AG04450 (cell line): ENCODE measurements around the gene THADA. TPM values are rescaled to one million over a fixed set of nuclear protein-coding genes. Genes with fewer than 3 reads are reported as not detected.

ENCODE experiments used
- CTCF ChIA-PET: fragments of 300-600, 350-600 bp; formaldehyde crosslinking; extraction: SDS; loops from one replicate; lab custom pipeline; 2022; ENCODE audit warnings: antibody characterized with exemption, inconsistent platforms; lab: Charles Lee
- POLR2A ChIA-PET: fragments of 350-600 bp; formaldehyde crosslinking; extraction: SDS; loops from one replicate; lab custom pipeline; 2021; ENCODE audit warnings: antibody characterized with exemption, inconsistent platforms; lab: Yijun Ruan, JAX
- DNase-seq: peaks from one replicate; pipeline ENCODE4 v3.0.0-alpha.2; 2011; ENCODE audit warnings: low read depth, low spot score
- H3K27ac ChIP-seq: one replicate; pipeline ENCODE4 v1.5.1; 2012; ENCODE audit warnings: low read depth, low read length, control low read depth
- H3K27me3 ChIP-seq: one replicate; pipeline ENCODE4 v1.6.0; 2012; ENCODE audit warnings: low read length; ENCODE audit not compliant: control insufficient read depth, insufficient read depth
- H3K4me3 ChIP-seq: 2 replicates; pipeline ENCODE4 v1.5.1; 2011; ENCODE audit warnings: mild to moderate bottlenecking, low read depth, low read length, control low read depth
- H3K9me3 ChIP-seq: 2 replicates; pipeline ENCODE4 v1.5.1; 2012; ENCODE audit warnings: low read length; ENCODE audit not compliant: control insufficient read depth, insufficient read depth
- CTCF ChIP-seq: IDR thresholded peaks from 2 replicates; pipeline ENCODE4 v1.5.1; 2011; ENCODE audit warnings: low read depth, low read length, control low read depth, inconsistent platforms
- polyA plus RNA-seq: library from polyadenylated mRNA; depleted of rRNA; stranded (reverse); fragments of >200 nt; gene quantifications from 2 replicates; pipeline ENCODE4 v1.2.3, GENCODE V29; 2011

Gene THADA
- polyA plus RNA-seq, 1 experiment, result 15.0 TPM

DNA sequence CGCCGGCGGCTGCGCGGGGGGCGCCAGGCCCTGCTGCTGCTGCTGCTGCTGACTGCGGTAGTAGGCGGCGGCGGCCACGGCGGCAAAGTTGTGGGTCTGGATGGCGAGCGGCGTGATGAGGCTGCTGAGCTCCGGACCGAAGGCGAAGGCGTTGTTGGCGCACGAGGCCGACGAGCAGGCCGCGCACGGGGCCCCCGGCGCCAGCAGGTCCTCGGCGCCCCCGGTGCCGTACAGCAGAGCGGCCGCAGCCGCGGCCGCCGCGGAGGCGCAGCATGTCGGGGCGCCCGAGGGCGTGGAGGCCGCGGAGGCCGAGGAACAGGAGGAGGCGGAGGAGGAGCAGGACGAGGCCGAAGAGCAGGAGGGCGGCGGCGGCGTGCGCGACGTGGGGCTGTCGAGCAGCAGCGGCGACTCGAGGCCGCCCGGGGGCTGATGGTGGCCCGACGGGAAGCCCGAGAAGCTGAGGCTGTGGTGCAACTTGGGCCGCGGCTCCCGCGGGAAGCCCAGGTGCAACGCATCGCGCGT is 371.2 kb downstream of the THADA start:
- H3K4me3 ChIP-seq, result peak overlapping the region; percentile 87
- H3K27ac ChIP-seq, result no peak overlapping the region
- ChIA-PET POLR2A (interaction anchor here (0.5 to 1.6 kb wide), 9 partner anchors 148 to 337 kb away, joined by 3 to 5 read pairs (median 4); no protein-coding TSS in a partner anchor), CTCF (interaction anchor here (1.4 to 4.2 kb wide), 5 partner anchors 260 to 396 kb away, joined by 10 to 27 read pairs (median 11); no protein-coding TSS in a partner anchor)
- no peaks in the 10 kb centered on the region for H3K27me3 ChIP-seq
- no peaks in the 10 kb centered on the region; the same call in 1 of the 2 replicates for H3K9me3 ChIP-seq
- no peak for TF ChIP-seq CTCF
- no peak for DNase-seq

GRCh38 chr2:43224131-43224570 is 371.7 kb downstream of the THADA start:
- H3K4me3 ChIP-seq, result peak overlapping the region; percentile 87
- TF ChIP-seq CTCF, result peak; percentile 56
- CTCF ChIA-PET, result interaction anchor here (0.9 to 4.2 kb wide), 7 partner anchors 32 to 396 kb away, joined by 4 to 27 read pairs (median 10); no protein-coding TSS in a partner anchor
- POLR2A ChIA-PET, result interaction anchor here (0.5 to 1.6 kb wide), 5 partner anchors 148 to 336 kb away, joined by 3 to 5 read pairs (median 4); no protein-coding TSS in a partner anchor
- peak overlapping the region; percentile 83 for H3K27ac ChIP-seq
- H3K9me3 ChIP-seq, result no peaks in the 10 kb centered on the region; the same call in 1 of the 2 replicates
- H3K27me3 ChIP-seq, result no peaks in the 10 kb centered on the region
- DNase-seq, result no peak

DNA sequence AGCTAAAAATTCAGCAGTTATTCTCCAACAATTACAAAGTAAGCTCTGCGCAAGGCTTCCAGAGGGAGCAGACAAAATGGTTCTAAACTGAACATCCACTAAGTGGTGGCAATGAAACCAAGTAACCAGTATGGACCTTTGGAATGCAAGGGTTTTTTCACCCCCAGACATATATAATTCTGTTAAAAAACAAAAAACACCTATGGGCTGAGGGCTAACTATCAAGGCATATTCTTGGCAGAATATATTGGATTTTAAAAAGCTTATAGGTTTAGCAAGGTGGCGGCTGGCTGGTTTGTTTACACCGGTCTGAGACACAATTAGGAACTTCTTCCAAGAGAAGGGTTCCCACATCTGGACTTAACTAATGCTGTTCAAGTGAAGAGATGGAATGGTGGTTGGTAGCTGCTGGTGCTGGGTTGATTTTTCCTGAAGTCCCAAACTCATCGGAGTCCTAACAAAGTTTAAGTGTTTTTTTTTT is 372.3 kb downstream of the THADA start:
- no peak for TF ChIP-seq CTCF
- peak overlapping the region; percentile 83 for H3K27ac ChIP-seq
- DNase-seq, result no peak
- ChIA-PET POLR2A (interaction anchor here (1.0 to 4.3 kb wide), 4 partner anchors 147 to 378 kb away, joined by 3 to 21 read pairs (median 4); no protein-coding TSS in a partner anchor), CTCF (interaction anchor here (0.7 to 4.2 kb wide), 10 partner anchors 31 to 398 kb away, joined by 3 to 27 read pairs (median 5); no protein-coding TSS in a partner anchor)
- H3K4me3 ChIP-seq, result peak overlapping the region; percentile 87
- no peaks in the 10 kb centered on the region for H3K27me3 ChIP-seq
- no peaks in the 10 kb centered on the region; the same call in 1 of the 2 replicates for H3K9me3 ChIP-seq

DNA sequence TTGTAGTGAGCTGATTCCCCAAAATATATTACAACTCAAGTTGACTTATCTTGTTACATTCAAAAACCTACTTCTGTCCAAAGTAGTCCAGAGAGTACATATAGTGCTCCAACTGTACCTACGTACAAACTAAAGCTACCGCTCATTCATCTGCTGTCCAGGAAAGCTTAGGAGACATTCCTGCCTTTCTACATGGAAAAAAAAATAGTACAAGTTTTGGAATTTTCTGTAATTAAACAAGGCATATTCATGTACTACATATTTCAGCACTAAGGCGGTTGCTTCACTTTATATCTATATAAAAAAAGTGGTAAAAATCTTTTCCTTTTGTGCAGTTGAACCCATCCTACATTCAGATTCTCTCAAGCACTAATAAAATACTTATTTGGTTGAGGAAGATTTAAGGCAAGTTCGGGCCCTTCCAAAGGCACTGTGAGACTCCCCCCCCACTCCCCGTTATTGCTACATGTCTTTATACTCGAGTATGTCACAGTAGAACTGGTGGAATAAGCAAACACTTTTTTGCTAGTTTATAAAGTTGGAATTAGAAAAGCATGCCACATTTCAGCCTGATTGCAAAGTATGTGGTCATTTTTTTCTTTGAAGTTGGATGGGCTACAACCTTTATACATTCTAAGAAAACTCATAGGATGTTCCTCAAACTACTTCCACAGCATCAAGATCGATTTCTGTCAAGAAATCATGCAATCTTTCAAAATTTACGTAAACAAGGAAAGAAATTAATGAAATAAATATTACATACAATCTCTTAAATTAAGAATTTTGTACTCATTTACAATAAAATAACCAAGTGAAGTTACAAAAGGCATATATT is 373.1 kb downstream of the THADA start:
- no peak for DNase-seq
- H3K27ac ChIP-seq, result peak overlapping the region; percentile 96

More for the DNA sequence above, 373.1 kb downstream of the THADA start:
- Histone ChIP-seq H3K9me3 (no peaks in the 10 kb centered on the region; the same call in 1 of the 2 replicates), H3K4me3 (peak overlapping the region; percentile 87), H3K27me3 (no peaks in the 10 kb centered on the region)
- no peak for TF ChIP-seq CTCF
- ChIA-PET POLR2A (interaction anchor here (0.8 to 4.3 kb wide), 17 partner anchors 13 to 377 kb away, joined by 3 to 21 read pairs (median 8); no protein-coding TSS in a partner anchor), CTCF (interaction anchor here (0.5 to 4.2 kb wide), 16 partner anchors 30 to 397 kb away, joined by 3 to 27 read pairs (median 5); no protein-coding TSS in a partner anchor)
